SK-N-SH (cell line): ENCODE results near the gene LRIG1. TPM values are rescaled to one million over a fixed set of nuclear protein-coding genes. Genes with fewer than 3 reads are reported as not detected.

ENCODE experiments used
- CTCF ChIA-PET: fragments of 300-600, 350-600 bp; formaldehyde crosslinking; extraction: SDS; loops from one replicate; lab custom pipeline; 2021; lab: Yijun Ruan, JAX
- POLR2A ChIA-PET: fragments of 350-600 bp; sonication (Branson Sonifier 250); formaldehyde crosslinking; extraction: SDS; loops from one replicate; lab custom pipeline; 2020; ENCODE audit warnings: antibody characterized with exemption, inconsistent platforms; lab: Yijun Ruan, JAX
- DNase-seq: peaks from one replicate; pipeline ENCODE4 v3.0.0; 2012
- H2AFZ ChIP-seq: fragments of 200-600 bp; sonication (generic); 2 replicates; pipeline ENCODE4 v1.8.1; 2016; ENCODE audit warnings: antibody characterized with exemption, mild to moderate bottlenecking, low read depth
- H3F3A ChIP-seq: fragments of 200-600 bp; sonication (generic); replicated peaks from 2 replicates; pipeline ENCODE3; 2016; ENCODE audit warnings: antibody characterized with exemption, mild to moderate bottlenecking; ENCODE audit not compliant: insufficient read depth
- H3K27ac ChIP-seq, 2 experiments: fragments of 200-500 bp in 1 of 2; fragments of 200-600 bp in 1 of 2; sonication (Bioruptor generic) in 1 of 2; sonication (generic), shearing (Covaris generic) in 1 of 2; 2 replicates each; pipeline versions ENCODE4 v1.5.1 to v1.6.1; 2014 to 2016; ENCODE audit warnings: low read depth in 2 of 2, inconsistent platforms in 1 of 2, low read length in 1 of 2, mild to moderate bottlenecking in 1 of 2, mixed read lengths in 1 of 2
- H3K27me3 ChIP-seq: fragments of 200-600 bp; sonication (generic), shearing (Covaris generic); 2 replicates; pipeline ENCODE4 v1.6.1; 2016; ENCODE audit warnings: mixed run types; ENCODE audit not compliant: insufficient read depth
- H3K36me3 ChIP-seq, 2 experiments: fragments of 200-500 bp in 1 of 2; fragments of 200-600 bp in 1 of 2; sonication (Bioruptor generic) in 1 of 2; sonication (generic) in 1 of 2; replicated peaks in 1 of 2; 2 replicates each; pipeline versions ENCODE3 to v1.5.1; 2014 to 2016; ENCODE audit warnings: low read length in 1 of 2, mild to moderate bottlenecking in 1 of 2; ENCODE audit not compliant: insufficient read depth in 2 of 2, control insufficient read depth in 1 of 2
- H3K4me1 ChIP-seq, 2 experiments: fragments of 200-500 bp in 1 of 2; fragments of 200-600 bp in 1 of 2; sonication (Bioruptor generic) in 1 of 2; sonication (generic), shearing (Covaris generic) in 1 of 2; 2 replicates each; pipeline versions ENCODE4 v1.5.1 to v1.6.1; 2014 to 2016; ENCODE audit warnings: low read depth in 1 of 2, low read length in 1 of 2, mixed run types in 1 of 2; ENCODE audit not compliant: insufficient read depth in 2 of 2, control insufficient read depth in 1 of 2
- H3K4me2 ChIP-seq: fragments of 200-600 bp; sonication (generic), shearing (Covaris generic); 2 replicates; pipeline ENCODE4 v1.6.1; 2017; ENCODE audit warnings: mixed run types
- H3K4me3 ChIP-seq, 2 experiments: fragments of 200-500 bp in 1 of 2; fragments of 200-600 bp in 1 of 2; sonication (Bioruptor generic) in 1 of 2; sonication (generic), shearing (Covaris generic) in 1 of 2; 2 replicates each; pipeline versions ENCODE4 v1.5.1 to v1.8.1; 2014 to 2016; ENCODE audit warnings: low read depth in 2 of 2, inconsistent platforms in 1 of 2, low read length in 1 of 2, mild to moderate bottlenecking in 1 of 2, mixed read lengths in 1 of 2, moderate library complexity in 1 of 2
- H3K79me2 ChIP-seq: fragments of 200-600 bp; sonication (generic); 2 replicates; pipeline ENCODE4 v1.8.1; 2017; ENCODE audit warnings: mild to moderate bottlenecking; ENCODE audit not compliant: insufficient read depth
- H3K9ac ChIP-seq: fragments of 200-600 bp; sonication (generic); 2 replicates; pipeline ENCODE4 v1.6.1; 2017; ENCODE audit warnings: mixed run types
- H3K9me2 ChIP-seq: fragments of 200-600 bp; sonication (generic); 2 replicates; pipeline ENCODE4 v1.6.1; 2017; ENCODE audit warnings: mixed run types
- H3K9me3 ChIP-seq: fragments of 200-600 bp; sonication (generic); 2 replicates; pipeline ENCODE4 v1.6.1; 2017; ENCODE audit warnings: mixed run types, mild to moderate bottlenecking, moderate library complexity
- H4K20me1 ChIP-seq: fragments of 200-600 bp; sonication (generic); 2 replicates; pipeline ENCODE4 v1.6.1; 2017; ENCODE audit warnings: mild to moderate bottlenecking, mixed run types; ENCODE audit not compliant: insufficient read depth
- EZH2phosphoT487 ChIP-seq: fragments of 200-600 bp; sonication (generic); IDR thresholded peaks from 2 replicates; pipeline ENCODE4 v1.6.1; 2017; ENCODE audit warnings: low read depth, mixed run types, mild to moderate bottlenecking, antibody characterized with exemption, moderate library complexity, borderline replicate concordance
- GABPA ChIP-seq: IDR thresholded peaks from 2 replicates; pipeline ENCODE4 v1.4.0; 2012; ENCODE audit warnings: low read depth, mild to moderate bottlenecking
- RAD21 ChIP-seq: IDR thresholded peaks from 2 replicates; pipeline ENCODE4 v1.6.1; 2012; ENCODE audit warnings: mild to moderate bottlenecking, low read length
- SMC3 ChIP-seq: IDR thresholded peaks from 2 replicates; pipeline ENCODE4 v1.6.1; 2012; ENCODE audit warnings: low read depth, low read length, improper control_type of control experiment
- WGBS: methylation state at CpG from one replicate; pipeline ENCODE4 v1.1.6; 2017; ENCODE audit warnings: low lambda C conversion rate; 5-methylcytosine and 5-hydroxymethylcytosine counted together
- polyA plus RNA-seq, 3 experiments: library from polyadenylated mRNA; depleted of rRNA; stranded (reverse); fragments of >200 nt; gene quantifications; 2 replicates each; pipeline ENCODE4 v1.2.3, GENCODE V29; 2012
- TF ChIP-seq, protein P1 (sequence below): IDR thresholded peaks from 2 replicates; pipeline ENCODE4; 2012

The LRIG1 gene
- polyA plus RNA-seq, 1 of the 3 experiments (the other 2 are of a cell fraction) = 1.7 TPM

DNA sequence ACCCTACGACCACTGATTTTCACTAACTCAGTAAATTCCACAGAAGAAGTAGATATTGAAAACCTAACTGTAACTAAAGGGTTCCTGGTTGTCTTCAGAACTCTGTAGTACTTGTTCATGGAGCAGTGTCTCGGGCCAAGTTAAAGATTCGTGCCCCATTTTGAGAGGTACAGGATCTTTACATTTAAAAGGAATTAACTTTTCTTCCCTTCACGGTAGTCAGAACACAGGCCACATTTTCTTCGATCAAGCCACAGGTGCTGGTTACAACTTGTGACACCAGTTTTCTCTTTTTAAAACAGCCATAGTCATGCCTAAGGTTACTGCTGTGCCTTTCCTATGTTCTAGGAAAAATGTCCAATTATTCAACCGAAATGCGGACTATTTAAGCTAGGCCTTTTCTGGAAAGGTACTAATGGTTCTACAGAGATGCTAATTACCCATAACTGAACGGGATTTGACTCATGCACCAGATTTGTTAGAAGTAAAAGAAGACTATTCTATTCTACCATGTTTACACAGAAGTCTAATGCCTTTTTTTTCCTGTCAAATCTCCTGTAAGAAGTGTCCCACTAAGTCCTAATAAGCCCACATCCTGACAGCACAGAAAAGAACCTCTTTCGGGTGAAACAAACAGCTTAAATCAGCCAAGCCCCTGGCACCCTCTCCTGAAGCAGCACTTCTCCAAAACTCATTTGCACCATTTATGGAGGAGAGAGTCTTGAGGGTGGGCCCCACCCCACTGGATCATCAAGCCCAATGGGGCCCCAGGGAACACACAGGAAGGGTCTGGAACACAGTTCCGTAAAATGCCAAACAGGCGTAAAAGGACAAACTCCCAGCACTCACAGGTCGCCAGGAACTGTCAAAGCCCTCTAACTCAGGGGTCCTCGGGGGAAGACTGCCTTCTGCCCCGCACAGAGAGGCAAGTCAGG, 1.9 kb downstream of the LRIG1 start:
- ChIA-PET POLR2A (interaction anchor here (0.7 kb wide), 1 partner anchor 194 kb away, joined by 7 read pairs; no protein-coding TSS in a partner anchor), CTCF (interaction anchor here (1.7 kb wide), 1 partner anchor 245 kb away, joined by 3 read pairs; no protein-coding TSS in a partner anchor)
- H3K79me2 ChIP-seq = no peaks in the 10 kb centered on the region

DNA sequence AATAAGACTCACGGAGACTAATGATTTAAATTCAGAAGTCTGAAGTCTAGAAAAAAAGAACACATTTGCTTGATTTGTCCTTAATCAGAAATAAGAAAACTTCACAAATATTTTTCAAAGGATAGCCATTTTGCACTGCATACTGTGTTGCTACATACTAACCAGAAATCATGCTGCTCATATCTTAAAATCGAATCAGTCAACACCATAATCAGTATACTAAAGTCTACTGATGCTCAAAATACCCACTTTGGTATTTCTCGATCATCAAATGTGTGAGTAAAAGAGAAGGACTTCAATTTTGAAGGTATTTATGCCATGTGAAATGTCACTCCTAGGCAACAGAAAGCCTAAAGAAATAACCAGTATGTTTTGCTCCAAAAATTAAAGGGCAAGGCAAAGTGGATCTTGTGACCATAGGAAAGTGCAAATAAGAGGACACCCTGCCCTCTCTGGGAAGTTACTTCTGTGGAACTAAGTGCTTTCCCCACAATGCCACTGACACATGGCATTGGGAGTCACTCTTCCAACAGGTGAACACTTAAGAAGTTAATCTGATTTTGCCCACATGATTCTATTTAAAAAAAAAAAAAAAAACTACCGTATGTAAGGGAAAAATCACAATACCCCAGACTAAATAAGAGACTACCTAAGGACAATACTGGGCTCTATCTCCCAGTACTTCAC, 2.7 kb downstream of the LRIG1 start:
- WGBS = 78% methylated on average over 4 of the region's 4 CpGs
- Histone ChIP-seq H3K9me2 (no peaks in the 10 kb centered on the region), H3K9me3 (no peaks in the 10 kb centered on the region), H3K27ac (no peak overlapping the region), H4K20me1 (no peaks in the 10 kb centered on the region), H2AFZ (no peak overlapping the region), H3K36me3 (no peaks in the 10 kb centered on the region), H3K4me3 (no peak overlapping the region), H3K4me1 (peaks cover 0 to 6% of the 10 kb centered on the region in 2 experiments; a peak in 1 of 4 replicates), H3K27me3 (peaks cover 37% of the 10 kb centered on the region), H3F3A (no peaks in the 10 kb centered on the region), H3K4me2 (no peak overlapping the region), H3K79me2 (no peaks in the 10 kb centered on the region), H3K9ac (no peak overlapping the region)
- TF ChIP-seq GABPA = no peak
- ChIA-PET CTCF (interaction anchor here (1.7 kb wide), 1 partner anchor 245 kb away, joined by 3 read pairs; no protein-coding TSS in a partner anchor), POLR2A (interaction anchor here (0.7 kb wide), 1 partner anchor 193 kb away, joined by 7 read pairs; no protein-coding TSS in a partner anchor)
- DNase-seq = no peak

More for the DNA sequence above, 1.9 kb downstream of the LRIG1 start:
- Histone ChIP-seq H3F3A (no peaks in the 10 kb centered on the region), H3K27me3 (peaks cover 42% of the 10 kb centered on the region), H3K9ac (no peak overlapping the region), H3K9me3 (no peaks in the 10 kb centered on the region), H3K27ac (no peak overlapping the region), H4K20me1 (no peaks in the 10 kb centered on the region), H3K4me3 (no peak overlapping the region), H3K9me2 (no peaks in the 10 kb centered on the region), H3K4me1 (peaks cover 0 to 6% of the 10 kb centered on the region in 2 experiments; a peak in 1 of 4 replicates)
- 82% methylated on average over 13 of the region's 14 CpGs for WGBS
- no peak for DNase-seq
- no peak for TF ChIP-seq SMC3
- TF ChIP-seq RAD21 = no peak
- TF ChIP-seq, protein P1, sequence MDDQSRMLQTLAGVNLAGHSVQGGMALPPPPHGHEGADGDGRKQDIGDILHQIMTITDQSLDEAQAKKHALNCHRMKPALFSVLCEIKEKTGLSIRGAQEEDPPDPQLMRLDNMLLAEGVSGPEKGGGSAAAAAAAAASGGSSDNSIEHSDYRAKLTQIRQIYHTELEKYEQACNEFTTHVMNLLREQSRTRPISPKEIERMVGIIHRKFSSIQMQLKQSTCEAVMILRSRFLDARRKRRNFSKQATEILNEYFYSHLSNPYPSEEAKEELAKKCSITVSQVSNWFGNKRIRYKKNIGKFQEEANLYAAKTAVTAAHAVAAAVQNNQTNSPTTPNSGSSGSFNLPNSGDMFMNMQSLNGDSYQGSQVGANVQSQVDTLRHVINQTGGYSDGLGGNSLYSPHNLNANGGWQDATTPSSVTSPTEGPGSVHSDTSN = no peak
- no peak for TF ChIP-seq EZH2phosphoT487
- TF ChIP-seq, all 33 proteins: peak for 0
- Histone ChIP-seq H3K4me2 (no peak overlapping the region), H2AFZ (no peak overlapping the region), H3K36me3 (no peaks in the 10 kb centered on the region)
